NK-92 treated with Interleukin-12 subunit alpha and Interleukin-12 subunit beta, amount 100 ng/mL, for 24 hours (cell line): Measurements from ENCODE around the gene CPLX3.

Experiments used
- DNase-seq: peaks from one replicate; lab custom pipeline; 2025; lab: John Stamatoyannopoulos, UW

Gene CPLX3

DNA sequence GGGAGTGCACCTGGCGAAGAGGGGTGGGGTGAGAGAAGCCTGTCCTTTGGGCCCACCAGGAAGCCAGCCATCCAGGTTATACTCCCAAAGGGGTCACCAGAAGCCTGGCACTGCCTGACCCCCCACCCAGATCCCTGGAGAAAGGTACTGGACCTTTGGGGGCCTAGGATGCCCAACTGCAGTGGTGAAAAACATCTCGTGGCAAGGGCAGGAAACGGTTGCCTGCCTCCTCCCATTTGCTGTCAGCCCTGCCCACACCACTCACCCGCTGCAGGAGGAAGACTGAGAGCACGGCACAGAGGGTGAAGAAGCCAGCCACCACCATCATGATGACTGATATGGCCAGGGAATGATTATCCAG is 18.8 kb downstream of the CPLX3 start:
- no peak for DNase-seq

DNA sequence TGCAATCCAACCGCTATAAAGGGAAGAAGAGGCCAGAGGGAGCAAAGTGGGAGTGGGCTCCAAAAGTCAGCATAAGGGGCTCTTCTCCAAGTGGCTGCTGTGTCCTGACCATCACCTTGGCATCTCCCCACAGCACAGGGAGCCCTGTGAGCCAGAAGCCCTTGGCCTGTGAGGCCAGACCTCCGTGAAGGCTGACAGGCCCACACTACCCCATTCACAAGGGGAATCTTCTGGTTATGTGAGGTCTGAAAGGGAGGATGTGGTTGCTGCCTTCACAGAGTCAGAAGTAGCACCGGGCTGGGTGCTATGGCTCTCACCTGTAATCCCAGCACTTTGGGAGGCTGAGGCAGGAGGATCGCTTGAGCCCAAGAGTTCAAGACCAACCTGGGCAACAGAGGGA is 19.2 kb downstream of the CPLX3 start:
- DNase-seq = no peak

DNA sequence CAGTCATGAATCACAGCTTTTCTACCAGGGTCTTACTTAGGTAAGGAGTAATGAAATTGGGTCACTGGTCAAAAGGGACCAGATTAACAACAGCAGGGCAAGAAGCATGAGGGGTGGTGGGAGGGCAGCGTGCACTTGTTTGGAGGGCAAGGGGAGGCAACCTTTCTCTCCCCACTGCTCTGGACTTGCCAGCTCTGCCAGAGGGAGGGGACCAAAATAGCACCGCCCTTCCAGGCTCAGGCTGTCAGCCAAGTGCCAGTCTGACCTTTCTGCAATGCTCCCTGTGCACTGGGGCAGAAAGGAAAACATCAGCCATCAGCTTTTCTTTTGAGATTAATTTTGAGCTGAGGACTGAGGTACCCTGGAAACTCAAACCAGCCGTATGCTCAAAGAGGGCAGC is 21.0 kb downstream of the CPLX3 start:
- DNase-seq = no peak

DNA sequence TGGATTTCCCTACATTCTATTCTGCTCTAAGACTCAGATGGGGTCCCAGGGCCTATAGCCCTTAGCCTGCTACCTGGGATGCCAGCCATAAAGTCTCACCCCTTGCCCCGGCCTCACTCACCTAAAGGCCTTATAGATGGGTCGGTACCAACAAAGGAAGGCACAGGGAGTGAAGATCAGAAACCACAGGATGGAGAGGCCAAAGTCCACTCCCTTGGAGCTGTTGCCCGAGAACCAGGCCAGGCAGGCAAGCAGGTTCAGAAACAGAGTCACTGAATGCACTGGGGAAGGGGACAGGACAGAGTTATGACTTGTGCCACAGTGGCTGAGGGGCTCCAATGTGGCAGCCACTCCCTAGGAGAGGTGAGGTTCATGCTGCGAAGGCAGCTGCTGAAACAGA is 24.0 kb downstream of the CPLX3 start:
- DNase-seq = no peak

DNA sequence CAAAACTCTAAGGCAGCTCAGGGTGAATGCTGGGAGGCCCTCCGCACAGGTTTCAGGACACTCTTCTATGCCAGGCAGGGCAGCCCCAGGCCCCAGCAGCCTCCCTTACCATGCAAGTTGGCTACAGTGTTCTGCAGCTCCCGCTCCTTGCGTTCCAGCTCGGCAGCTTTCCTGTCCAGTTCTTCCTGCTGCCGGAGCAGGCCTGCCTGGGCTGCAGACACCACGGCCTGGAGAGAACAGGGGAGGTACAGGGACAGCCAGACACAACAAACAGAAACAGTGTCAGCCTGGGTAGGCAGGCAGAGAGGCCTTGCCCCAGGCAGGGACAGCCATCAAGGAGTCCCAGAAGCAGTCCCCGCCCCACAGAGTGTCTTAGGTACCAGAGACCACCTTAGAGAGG is 25.5 kb downstream of the CPLX3 start:
- no peak for DNase-seq

DNA sequence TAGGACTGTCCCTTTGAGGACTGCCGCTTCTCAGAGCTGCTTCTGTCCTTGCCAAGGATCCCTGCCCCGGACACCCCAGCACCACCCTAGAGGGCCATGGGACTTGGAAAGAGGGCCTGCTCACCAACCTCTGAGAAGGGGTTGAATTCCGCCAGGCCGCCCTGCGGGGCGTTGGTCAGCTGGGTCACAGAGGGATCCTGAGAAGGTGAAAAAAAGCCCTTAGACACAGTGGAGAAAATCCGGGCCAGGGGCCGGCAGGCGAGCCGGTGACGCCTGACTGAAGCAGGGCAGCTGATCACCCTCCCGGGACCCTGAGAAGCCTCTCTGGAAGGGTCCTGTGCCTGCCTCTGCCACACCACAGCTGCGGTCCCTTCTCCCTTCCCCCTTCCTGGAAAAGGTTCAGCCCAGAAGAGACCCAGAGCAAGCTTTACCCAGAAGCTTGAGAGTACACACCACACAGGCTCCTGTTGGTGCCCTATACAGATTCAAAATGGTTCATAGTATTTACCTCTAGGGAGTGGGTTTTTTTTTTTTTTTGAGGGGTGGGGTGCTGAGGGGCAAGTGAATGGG is 28.1 kb downstream of the CPLX3 start:
- no peak for DNase-seq

DNA sequence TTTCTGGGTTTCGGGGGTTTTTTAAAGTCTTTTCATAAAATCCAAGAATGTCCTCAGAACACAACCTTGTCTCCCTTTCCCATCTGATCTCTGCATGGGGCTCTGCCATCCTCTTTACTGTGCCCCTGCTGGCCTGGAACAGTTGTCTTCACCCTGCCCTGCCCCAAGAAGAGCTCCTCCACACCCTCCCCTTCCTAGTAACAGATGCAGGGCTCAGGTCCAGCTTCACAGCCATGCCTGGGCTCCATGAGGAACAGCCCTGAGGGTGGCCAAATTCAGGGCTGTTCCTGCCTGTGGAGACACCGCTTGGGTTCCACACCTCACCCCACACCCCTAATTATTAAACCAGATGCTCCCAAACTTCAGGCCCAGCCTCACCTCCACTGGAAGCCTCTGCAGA is 29.4 kb downstream of the CPLX3 start:
- no peak for DNase-seq

DNA sequence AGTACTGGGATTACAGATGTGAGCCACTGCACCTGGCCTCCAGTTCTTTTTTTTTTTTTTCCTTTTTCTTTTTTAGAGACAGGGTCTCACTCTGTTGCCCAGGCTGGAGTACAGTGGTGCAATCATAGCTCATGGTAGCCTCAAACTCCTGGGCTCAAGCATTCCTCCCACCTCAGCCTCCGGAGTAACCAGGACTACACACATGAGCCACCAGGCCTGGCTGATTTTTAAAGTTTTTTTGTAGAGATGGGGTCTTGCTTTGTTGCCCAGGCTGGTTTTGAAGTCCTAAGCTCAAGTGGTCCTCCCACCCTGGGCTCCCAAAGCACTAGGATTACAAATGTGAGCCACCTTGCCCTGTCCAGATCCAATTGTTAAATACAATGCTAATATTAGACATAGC is 30.1 kb downstream of the CPLX3 start:
- DNase-seq = no peak

DNA sequence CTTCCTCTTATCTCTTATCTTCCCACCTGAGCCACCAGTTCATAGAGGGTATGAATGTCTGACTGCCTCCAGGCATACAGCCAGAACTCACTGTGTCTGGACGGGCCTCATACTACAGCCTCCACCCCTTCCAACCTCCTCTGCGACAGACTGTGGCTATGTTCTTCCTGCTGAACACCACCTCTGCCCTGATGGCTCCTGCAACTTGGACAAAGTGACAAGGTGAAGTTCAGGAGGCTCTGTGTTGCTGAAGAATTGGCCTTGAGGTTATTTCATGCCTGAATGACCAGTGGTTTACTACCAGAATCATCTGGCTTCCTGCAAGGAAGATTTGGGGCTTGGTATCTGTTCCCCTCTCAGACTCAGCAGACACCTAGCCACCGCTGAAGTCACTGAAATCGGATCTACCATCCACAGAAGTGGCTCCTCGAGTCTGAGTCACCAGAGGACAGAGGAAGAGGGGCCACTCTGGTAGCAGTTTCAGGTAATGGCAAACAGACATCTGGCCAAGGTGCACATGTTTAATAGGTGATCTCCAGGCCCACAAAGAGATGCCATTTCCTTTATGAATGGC is 30.7 kb downstream of the CPLX3 start:
- no peak for DNase-seq

DNA sequence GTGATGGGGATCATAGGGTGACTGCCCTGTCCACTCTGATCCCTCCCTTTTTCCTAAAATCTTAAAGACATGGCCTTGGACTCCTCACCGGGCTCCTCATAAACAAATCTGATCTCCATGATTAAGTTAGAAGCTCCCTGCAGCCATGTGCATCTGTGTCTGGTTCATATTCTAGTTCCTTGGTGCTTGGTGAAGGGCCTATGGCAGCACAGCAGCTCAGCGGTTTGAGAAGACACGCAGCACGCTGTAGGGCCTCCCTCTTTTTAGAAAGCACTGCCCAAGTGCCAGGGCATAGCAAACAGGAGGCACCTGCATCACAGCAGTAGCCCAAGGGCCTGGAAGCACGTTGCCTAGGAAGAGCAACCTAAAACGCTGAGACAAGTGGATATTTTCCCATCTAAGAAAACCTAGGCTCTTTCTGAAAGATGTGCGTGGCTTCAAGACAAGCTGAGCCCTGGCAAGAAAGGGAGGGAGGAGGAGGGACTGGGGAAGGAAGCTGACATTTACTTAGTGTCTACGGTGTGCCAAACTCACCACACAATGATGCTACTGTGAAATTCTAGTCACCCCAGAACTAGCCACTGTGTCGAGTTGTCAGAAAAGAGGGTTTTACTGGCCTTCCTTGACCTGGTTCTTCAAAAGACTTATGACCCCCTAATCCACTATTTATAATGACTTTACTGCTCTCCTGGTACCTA is 31.4 kb downstream of the CPLX3 start:
- no peak for DNase-seq

DNA sequence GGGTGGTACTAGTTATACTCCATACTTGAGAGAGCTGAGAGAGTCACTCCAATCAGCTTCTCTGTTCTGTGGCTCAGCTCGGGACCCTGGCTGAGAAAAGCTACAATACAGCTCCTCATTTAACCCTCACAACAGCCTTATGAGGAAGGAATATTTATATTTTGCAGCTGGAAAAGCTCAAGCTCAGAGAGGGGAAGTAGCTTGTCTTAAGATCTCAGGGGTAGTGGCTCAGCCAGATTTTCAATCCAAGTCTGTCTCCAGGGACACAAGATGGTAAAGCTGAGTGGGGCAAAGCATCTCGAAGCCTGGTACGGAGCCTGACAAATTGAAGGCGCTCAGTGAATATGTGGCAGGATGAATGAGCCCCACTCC is 31.9 kb downstream of the CPLX3 start:
- DNase-seq = no peak

DNA sequence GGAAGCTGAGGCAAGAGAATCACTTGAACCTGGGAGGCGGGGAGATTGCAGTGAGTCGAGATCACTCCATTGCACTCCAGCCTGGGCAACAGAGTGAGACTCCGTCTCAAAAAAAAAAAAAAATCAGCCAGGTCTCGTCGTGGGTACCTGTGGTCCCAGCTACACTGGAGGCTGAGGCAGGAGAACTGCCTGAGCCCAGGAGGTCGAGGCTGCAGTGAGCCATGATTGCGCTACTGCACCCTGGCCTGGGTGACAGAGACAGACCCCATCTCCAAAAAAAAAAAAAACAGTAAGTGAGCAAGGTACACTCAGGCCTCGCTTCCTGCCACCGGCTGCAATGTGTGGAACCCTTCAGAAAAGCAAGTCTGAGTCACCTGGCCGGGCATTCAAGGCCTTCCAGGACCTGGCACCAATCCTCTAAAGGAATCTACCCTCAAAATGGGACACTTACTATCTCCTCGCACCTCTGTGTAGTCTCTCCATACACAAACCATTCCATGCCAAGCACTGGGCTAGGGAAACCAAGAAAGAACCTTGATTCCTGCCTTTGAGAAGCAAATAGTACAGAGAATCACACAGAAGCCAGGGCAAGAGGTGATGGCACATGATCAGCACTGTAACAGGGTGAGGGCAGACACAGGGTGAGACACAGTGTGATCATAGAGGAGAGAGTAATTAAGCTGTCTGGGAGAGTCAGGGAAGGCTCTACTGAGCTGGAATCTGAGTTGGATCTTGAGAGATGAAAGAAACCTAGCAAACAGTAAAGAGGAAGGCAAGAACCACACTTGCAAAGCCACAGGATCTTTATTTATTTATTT is 37.0 kb downstream of the CPLX3 start:
- DNase-seq = no peak

DNA sequence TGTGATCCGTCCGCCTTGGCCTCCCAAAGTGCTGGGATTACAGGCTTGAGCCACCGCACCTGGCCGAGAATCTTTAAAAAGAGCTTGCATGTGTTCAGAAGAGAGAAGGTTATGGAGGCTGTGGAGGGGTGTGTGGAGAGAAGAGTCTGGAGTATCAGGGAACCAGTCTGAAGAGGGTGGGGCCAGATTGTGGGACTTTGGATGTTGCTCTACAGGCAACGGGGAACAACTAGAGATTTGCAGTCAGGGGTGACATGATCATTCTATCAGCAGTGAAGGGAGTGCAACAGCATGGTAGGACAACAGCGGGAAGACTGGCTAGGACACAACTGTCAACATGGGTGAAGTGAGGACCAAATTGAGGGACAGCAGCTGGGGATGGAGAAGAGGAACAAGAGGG is 37.9 kb downstream of the CPLX3 start:
- no peak for DNase-seq

DNA sequence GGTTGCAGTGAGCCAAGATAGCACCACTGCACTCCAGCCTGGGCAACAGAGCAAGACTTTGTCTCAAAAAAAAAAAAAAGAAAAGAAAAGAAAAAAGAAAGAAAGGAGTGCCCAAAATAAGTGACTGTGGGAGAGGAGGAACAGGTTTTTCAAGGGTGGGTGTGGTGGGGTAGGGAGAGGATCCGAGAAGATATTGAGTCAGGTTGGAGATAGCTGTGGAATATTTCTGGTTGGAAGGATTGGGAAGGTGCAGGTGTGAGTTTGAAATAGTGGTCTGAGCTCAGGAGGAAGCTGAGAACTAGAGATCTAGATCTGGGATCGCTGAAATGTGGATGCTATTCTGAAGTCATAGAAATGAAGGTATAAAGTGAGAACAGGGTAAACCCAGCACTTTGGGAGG is 38.9 kb downstream of the CPLX3 start:
- no peak for DNase-seq

DNA sequence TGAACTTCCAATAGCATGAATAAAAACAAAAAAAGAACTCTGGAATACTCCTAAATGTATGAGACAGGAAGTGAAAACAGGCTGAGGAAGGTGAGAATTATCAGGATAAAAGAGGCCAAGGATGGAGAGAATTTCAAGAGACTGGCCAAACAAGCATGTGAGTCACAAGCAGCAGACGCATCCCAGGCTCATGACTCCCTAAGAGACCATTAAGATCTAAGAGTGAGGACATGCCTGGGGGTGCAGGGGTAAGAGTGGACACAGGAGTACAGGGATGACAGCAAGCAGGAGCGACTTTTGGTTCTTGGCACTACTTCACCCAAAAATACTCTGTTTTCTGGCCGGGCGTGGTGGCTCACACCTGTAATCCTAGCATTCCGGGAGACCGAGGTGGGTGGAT is 39.7 kb downstream of the CPLX3 start:
- no peak for DNase-seq

DNA sequence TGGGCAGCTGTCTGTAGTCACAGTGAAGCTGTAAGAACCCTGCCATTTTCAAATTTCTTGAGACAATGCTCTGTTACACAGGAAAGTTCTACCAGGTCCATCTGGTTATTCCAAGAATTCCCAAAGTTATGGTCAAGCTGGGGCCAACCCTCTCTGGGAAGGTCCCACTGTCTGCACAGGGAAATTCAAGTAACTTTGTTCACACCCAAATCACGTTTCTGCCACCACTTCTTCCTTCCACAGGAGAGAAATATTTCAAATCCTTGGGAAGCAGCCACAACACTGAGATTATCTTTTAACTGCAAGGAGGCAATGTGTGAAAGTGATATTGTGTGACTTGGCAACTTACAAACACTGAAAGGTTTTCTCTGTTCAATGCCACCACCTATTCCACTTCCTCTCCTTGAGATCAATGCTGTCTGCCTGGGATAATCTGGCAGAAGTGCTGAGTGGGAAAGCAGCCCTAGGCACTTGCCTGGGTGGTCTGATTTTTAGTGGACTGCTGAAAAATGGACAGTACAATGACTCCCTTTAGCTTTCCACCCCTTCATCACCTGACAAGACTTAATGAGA is 41.1 kb downstream of the CPLX3 start:
- DNase-seq = no peak

DNA sequence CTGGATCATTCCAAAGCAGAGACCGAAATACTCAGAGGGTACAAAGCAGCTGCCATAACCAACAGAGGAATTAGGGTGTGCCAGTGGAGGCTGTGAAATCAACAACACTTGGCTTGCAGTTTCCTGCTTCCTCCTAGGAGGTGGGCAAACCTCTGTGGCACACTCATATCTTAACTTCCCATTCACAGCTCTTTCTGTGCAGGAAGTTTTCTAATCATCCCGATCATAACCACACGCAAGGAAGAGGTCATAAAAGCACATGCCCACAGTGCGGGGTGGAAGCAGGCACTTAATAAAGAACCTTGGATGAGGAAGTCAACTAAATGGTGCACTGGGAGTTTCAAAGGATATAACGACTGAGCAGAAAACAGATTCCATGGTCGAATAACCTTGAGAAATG is 41.6 kb downstream of the CPLX3 start:
- DNase-seq = no peak

DNA sequence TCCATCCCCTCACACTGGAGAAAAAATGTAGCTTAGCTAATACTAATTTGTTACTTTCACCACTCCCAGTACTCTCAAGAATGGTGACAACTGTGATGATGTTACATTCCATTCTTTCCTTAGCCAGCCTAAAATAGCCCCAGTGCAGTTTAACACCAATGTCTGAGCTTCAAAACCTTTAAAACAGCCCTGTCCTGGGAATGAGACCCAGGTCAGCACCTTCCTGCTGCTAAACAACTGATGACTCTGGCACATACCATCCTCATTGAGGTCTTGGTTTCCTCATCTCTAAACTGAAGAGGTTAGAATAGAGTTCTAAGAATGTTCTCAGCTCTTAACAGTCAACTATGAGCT is 42.9 kb downstream of the CPLX3 start:
- no peak for DNase-seq

DNA sequence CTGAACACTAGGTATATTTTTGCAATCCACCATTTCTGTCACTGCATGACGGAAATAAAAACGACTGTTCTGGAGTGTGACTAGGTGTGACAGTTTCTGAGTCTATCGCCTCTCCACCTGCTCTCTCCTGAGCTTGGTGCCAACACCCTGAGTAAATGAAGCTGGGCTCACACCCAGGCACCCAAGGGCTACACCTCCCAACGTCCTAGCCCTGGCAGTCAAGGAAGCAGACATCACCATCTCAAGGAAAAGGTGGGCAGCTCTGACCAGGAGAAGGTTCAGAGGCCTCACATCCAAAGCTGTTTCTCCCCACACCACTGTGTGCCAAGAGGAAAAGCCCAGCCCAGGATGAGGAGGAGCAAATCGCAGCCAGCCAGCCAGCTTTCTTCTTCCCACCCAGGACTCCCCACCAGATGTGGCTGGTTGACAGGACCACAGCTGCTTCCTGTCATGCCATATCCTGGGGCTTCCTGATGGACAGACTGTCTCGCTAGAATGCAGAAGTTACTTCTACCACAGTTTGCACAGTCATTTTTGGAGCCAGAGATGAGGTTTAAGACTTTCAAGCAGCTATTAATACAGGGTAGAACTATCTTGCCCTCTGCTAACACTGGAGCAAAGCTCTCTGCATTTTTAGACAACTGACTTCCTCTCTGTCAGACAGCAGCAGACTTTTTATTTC is 43.4 kb downstream of the CPLX3 start:
- DNase-seq = no peak

DNA sequence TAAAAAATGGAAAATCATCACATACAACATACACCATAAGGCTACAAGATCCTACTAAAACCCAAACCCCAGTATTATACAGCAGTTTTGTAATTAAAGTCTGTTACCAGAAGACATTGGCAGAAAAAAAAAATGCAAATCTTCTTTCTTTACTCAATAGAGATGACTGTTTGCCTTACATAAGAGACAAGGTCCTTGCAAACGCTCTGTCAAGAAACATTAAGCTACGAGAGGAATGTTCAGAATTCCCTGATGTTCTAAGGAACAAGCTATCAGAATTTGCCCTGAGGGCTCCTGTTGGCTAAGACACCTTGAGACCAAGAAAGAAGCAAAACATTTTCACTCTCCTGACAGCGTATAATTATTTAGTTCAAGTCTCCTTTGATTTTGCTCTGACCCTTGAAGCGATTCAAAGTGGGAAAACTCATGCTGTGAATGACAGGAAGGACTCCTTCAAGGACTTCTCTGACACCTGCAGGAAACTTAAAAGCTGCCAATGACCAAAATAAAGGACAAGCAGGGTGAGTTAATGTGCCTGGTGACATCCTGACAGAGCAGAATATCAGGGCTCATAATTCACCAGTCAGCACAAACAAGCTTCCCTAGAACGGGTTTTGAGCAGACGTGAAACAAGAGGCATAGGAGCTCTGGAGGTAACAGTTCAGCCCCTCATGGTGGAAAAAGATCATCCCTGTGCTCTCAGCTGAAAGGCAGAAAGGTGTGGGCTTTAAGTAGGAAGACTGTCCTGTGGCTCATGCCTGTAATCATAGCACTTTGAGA is 44.2 kb downstream of the CPLX3 start:
- DNase-seq = no peak

DNA sequence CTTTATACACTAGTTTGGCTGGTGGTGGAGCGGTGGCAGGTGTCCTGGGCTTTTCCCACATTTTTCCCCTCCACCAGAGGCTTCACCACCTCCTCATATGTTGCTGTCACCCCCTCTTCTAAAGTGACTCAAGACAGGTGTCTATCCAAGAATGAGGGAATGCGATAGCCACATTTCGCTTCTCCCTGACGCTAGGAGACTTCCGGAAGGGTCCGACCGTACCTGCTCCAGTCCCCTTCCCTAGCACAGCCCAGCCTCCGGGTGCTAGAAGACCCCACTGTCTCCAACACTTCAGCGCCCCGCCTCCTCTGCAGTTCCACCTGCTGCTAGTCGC is 46.2 kb downstream of the CPLX3 start:
- no peak for DNase-seq
